GM21737 (cell line): ENCODE data around the gene CWC22.
"Not testable (repeated sequence)": the region's sequence is repeated elsewhere in the genome, so short reads cannot be mapped to it uniquely, and the experiment has no call there.

Experiments
- ATAC-seq: cut with Tn5 transposase; IDR thresholded peaks from one replicate; pipeline ENCODE4 v1.9.1; 2021; ENCODE audit warnings: mild to moderate bottlenecking, moderate library complexity; ENCODE audit not compliant: unreplicated experiment

The CWC22 gene

DNA sequence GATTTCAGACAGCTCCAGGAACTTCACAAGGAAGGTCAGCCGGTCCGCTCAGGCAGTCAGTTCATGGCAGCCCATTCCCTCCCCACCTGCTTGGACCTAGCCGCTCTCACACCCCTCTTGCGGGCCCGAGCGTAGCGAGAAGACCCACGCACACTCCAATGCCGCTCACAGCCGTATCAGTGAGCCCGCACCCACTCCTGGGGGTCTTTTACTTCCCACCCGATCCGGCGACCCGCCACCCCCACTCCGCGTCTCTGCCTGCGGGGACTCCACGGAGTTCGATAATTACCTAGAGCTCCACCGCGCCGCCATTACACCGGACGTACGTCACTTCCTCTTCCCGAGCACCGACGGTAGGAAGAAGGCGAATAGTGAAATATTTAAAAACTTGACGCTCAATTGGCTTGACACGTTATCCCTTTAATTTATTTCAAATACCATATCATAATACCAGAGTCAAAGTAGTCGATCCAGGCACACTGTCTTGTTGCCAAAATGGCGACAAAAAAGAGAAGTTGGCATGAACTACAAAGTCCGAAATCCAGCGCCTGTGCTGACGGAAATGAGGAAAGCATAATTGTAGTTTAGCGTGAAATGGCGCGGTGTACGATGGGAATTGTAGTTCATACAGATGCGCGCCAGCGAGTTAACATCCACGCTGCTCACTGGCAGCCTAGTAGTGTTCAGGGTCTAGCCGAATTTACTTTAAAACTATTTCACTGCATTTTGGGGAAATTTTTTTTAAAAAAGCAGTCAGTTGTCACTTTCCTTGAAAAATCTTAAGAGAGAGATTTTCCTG, at the start of gene CWC22:
TSS of gene CWC22 (minus strand) at position 517 of the 799 bp plus-strand sequence. CDS start 13,956 bp downstream, outside the sequence.
- peak; percentile 98 for ATAC-seq

DNA sequence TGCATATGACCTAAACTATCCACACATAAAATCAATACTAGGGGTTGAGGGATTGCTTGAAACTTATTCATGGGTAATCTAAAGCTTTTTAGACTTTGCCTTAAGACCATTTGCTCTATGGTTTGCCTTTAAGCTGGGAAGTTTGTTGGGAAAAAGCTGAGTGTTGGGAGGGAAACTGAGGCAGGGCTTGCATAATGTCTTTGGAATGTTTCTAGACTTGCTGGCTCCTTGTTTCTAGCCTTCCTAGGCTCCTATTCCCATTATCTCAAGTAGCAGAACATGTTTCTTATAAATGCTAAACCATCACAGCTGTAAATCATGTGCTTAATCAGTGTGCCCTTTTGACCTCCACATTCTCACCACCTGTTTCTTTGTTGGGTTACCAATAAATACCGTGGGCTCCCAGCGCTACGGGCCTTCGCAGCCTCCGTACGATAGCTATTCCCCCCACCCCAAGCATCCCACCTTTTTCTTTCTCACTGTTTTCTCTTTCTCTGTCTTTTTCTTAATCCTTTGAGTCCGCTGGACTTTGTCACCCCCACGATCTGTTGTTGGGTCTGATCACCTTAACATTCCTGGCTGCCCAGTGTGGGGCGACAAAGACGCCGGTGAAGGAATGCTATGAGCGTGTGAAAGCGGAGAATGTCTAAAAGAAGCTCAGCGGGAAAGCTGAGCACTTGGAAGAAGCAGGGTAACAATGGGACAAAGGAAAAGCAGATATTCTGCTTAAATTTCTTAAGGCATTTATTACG, 49.4 kb upstream of the CWC22 start:
- ATAC-seq: no peak

DNA sequence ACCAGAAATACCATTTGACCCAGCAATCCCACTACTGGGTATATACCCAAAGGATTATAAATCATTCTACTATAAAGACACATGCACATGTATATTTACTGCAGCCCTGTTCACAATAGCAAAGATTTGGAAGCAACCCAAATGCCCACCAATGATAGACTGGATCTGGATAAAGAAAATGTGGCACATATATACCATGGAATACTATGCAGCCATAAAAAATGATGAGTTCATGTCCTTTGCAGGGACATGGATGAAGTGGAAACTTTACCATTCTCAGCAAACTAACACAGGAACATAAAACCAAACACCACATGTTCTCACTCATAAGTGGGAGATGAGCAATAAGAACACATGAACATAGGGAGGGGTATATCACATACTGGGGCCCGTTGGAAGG, 47.5 kb upstream of the CWC22 start:
- ATAC-seq: not testable (repeated sequence)

DNA sequence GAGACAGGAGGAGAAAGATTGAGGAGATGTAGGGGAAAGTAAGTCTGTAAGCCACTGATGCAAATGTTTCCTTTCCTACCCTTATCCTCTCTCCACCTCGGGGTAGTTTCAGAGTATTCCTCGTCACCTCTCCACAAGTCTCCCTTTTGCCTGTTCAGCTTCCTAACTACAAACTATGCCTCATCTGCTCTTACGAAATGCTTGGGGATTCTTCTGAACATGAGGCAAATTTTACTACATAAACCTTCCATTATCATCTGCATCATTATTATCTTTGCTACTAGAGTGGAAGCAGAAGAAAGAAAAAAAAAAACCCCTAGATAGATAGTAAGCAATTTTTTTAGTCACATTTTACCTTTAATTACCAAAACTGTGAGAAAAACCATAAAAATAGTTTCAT, 43.1 kb upstream of the CWC22 start:
- no peak for ATAC-seq

DNA sequence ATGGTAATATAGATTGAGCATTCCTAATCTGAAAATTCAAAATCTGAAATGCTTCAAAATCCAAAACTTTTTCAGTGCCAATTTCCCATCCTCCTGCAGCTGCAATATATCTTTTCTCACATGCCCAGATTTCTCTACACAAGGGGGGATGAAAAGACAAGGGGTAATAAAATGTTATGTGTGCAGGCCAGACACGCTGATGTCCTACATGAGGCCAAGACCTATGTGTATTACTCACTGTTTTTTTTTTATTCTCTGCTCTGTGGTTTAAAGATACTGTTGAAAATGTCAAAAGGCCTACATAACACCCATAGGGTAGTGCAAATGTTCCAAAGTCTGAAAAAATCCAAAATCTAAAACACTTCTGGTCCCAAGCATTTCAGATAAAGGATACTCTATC, 41.2 kb upstream of the CWC22 start:
- ATAC-seq: no peak

DNA sequence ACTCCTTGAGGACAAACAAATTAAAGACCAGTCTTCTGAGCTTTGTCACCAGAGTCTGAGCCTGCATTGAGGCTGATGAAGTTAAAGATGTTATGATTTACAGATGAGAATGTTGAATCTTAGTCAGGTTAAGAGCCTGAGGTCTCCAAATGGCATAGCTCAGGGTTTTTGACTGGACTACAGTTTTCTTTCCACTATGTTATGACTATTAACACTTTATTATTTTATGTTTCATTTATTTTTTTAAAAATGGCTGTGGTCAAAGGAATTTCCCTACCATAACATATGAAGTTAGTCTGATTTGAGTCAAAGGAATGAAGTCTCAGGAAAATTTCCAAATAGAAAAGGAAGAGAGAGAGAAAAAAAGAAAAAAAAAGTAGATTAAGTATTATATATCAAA, 39.7 kb upstream of the CWC22 start:
- ATAC-seq: no peak

DNA sequence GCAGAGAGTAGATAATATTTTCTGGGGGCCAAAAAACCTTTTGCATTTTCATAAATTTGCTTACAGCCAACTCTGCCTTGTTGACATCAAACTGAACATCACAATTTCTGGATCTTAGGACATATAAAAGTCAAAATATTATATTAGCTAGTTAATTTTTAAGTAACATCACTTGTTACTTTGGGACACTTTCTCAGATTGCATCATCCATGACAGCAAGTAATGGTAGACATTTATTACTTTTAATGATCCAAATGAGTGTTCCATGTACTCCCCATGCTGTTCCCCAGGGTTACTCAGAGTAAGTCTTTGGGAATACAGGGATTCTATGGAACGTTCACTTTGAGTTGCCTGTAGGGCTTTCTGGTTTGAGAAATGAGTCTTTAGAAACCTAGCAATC, 39.1 kb upstream of the CWC22 start:
- no peak for ATAC-seq

DNA sequence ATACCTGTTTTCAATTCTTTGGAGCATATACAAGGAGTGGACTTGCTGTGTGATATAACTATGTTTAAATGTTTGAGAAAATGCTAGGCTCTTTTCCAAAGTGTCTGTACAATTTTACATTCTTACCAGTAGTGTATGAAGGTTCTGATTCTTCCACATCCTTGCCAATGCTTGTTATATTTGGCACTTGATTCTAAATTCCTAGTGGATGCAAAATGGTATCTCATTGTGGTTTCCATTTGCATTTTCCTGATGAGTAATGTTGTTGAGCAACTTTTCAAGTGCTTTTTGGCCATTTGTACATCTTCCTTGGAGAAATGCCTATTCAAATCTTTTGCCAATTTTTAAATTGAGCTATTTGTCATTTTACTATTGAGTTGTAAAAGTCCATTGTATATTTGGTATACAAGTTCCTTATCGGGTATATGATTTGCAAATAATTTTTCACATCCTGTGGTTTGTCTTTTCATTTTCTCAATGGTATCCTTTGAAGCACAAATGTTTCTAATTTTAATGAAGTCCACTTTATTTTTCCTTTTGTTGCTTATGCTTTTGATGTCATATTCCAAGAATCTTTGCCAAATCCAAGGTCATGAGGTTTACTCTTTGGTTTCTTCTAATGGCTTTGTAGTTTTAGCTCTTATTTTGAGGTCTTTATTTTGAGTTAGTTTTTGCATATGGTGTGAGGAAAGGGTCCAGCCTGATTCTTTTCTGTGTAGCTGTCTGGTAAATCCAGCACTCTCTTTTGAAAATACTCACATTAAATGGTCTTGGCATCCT, 33.2 kb upstream of the CWC22 start:
- ATAC-seq: no peak

DNA sequence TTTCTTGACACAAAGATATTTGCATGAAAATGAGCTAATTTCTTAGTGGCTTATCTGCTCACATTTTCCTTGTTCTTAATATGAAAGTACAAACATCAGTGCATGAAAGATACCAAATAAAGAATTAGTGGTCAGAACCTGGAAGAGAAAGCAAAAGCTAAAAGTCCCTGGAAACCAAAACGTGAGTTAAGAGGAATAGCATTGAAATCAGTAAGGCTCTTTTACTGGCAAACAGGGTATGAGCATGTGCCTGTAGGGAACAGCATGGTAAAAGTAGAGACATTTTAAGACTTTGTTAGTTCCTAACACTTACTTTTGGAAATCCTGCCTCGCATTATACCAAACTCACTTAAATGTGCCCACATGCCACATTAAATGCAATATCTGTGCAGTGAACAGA, 31.9 kb upstream of the CWC22 start:
- ATAC-seq: no peak

DNA sequence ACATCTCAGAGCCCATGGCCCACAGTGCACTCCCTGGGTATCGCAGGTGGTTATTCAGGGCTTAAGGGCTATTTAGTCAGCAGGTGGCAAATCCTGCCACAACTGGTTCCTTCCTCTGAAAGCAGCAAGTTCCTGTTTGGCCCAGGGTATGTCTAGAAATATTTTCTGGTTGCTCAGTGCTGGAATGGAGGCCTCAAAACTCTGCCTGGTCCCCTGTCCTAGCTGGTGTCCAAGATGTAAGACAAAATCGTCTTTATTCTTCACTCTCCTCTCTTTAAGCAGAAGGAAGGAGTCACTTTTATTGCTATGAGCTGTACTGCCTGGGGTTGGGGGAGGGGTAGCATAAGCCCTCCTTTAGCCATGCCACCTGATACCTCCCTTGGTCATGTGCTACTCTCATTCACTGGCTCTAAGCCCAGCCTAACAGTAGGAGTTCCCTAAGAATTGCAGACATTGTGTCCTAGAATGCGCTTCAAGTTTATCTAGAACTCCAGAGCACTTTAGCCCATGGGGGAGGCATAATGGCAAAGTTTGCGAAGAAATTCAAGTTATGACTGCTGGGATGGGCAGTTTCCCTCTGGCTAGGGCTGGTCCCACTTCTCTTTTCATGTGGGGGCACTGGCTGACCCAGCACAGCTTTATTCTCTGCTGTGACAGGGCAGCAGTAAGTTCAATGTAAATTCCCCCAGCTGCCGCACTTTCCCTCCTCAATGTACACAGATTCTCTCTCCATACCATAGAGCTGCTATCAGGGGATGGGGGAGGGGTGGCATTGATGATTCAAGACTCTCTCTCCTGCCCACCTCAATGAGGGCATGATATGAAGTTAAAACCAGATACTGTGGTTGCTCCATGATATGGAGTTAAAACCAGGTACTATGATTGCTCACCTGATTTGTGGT, 27.1 kb upstream of the CWC22 start:
- no peak for ATAC-seq

DNA sequence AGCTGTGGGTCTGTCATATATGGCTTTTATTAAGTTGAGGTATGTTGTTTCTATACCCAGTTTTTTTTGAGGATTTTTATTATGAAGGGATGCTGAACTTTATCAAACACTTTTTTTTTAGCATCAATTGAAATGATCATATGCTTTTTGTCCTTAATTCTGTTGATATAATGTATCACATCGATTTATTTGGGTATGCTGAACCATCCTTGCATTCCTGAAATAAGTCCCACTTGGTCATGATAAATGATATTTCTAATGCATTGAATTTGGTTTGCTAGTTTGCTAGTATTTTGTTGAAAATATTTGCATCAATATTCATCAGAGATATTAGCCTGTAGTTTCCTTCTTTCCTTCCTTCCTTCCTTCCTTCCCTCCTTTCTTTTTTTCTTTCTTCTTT, 22.5 kb upstream of the CWC22 start:
- ATAC-seq: no peak

DNA sequence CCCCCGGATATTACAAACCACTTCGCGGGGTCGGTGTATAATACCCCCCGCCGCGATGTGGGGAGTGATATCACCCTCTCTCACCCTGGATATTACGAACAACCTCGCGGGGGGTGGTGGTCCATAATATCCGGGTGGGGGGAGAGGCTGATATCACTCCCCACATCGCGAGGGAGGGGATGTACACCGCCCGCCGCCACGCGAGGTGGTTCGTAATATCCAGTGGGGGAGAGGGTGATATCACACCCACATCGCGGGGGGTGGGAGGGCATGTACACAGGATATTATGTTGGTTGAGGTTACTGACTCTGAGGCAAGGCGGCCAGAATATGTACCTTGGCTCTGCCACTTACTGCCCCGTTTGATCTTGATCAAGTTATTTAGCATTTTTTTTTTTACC, 14.8 kb upstream of the CWC22 start:
- ATAC-seq: no peak

DNA sequence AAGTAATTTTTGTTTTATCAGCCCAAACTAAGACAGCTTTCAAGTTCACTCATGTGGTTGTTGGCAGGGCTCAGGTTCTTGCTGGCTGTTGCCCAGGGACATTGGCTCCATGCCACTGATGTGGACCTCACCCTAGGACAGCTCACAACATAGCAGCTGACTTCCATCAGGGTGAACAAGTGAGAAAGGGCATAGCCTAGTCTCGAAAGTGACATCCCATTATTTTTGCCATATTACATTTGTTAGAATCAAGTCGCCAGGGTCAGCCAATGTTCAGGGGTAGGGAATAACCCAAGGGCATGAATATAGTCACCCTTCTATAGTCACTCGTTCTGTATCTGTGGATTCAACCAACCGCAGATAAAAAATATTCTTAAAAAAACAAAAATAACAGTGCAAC, 10.7 kb upstream of the CWC22 start:
- ATAC-seq: no peak

DNA sequence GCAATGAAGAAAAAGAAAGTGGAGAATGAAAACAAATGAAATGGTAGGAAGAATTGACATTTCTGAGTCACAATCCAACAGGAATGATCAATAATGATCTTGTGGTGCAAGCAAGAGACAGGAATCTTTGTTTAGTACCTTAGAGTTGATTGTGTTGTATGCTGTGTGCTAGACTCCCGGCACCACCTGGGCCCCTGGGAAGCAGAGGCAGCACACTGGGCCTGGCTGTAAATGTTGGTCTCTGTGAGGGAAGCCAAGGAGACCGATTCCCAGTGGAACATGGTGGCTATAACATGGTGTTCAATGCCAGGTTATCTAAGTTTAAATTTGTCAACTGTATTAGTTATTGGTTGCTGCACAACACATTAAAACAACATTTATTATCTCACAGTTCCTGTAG, 9.8 kb upstream of the CWC22 start:
- no peak for ATAC-seq

DNA sequence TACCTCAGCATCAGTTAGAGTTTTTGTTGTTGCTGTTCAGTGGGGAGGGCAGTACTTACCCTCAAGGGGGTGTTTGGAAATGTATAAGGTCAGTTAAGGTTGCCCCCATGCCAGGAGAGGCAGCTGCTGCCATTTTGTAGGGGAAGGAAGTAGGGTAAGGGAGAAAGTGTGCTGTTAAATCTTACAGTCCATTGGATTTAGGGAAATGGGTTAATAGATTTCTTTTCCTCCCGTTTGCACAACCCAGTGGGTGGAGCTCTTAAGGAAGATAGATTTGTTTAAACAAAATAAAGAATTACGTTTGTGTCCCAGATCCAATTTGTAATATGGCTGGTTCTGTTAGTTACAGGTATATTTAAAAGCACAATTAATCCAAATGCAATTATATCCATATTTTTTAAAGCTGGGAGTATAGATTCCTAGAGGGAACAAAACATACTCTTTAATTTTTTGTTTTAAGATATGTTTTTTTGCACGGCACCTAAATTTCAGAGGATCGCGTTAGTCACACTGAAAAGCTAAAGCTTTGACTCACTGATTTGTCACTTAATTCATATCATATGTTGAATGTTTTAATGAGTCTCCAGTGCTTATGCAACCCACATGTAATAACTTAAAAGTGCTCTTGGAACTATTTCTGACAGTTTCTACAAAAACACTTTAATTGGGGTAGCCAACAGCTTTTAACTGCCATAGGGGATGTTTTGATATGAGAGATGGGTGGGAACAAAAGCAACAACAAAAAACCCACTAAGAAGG, 9.0 kb upstream of the CWC22 start:
- ATAC-seq: no peak

DNA sequence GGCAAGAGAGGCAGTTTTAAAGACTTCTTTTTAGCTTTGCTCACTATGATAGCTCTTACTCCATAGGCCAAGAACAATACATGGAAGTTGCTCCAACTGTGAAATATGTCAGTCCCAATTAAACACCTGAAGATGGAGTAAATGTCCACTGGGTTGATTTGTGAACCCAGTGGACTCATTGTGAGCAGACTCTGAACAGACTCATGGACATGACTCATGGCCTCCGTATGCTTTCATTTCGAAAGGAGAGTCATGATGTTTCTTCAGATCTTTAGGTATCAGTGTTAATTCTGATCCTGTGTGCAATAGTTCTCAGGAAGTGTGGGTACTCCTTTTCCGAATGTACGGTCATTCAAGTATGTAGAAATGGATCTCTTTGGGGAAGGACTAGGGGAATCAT, 5.4 kb upstream of the CWC22 start:
- ATAC-seq: no peak

DNA sequence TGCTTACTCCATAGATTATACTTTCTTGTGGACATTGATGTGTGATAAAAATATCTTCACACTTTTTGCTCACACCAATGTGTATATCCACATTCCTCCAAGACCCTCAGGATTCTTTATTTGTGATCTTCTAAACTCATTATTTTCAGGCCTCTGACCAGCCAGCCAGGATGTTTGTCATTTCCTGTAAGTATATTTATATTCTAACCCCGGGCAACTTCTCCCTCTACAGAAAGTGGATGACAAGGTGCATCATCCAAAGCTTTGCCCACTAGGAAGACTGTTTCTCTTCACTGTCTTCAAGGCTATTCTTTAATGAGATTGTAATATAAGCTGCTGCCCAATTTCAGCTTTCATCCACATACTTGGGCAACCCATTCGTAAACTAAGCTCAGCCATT, 3.6 kb upstream of the CWC22 start:
- ATAC-seq: no peak

DNA sequence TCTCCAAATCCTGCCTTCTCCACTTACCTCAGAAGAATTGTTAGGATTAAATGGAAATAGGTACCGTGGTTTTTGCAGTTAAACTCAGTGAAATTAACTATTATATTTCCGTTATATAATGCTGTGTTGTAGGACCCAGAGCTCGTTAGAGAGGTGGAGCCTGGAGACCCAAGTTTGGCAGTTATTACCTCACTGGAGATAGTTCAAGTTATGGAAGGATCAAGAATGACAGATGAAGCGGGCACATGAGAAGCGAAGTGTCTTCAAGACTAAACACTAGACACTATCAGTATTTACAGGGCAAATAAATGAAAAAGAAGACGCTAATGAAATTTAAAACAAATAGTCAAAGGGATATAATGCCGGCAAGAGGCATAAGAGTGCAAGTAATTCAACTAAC, 866 bp downstream of the CWC22 start:
- no peak for ATAC-seq

DNA sequence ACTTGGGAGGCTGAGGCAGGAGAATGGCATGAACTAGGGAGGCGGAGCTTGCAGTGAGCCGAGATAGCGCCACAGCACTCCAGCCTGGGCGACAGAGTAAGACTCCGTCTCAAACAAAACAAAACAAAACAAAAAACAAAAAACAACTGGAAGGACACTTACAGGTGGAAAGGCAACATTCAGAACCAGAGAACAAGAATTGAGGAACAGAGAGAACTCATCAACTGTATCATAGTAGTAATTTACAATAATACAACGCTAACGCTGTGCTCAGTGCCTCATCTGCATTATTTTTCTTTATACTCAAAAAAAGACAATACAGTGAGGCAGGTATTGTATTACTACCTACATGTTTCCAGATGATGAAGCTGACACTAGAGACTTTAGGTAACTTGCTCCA, 1.6 kb downstream of the CWC22 start:
- ATAC-seq: not testable (repeated sequence)

DNA sequence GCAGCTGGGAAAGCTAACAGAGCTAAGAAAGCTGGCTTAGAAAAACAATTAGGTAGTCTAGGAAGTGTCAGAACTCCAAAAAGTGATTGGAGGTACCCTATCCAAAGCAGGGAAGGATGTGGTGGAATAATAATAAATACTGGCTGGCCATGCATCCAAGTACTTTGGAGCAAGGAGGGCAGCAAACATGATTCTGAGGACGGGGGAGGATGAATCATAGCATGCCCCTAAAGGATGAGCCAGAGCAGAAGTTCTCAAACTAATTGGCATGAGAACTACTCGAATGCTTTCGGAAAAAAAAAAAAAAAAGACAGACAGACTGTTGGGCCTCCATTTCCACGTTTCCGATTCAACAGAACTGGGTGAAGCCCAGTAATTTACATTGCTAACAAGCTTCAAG, 2.4 kb downstream of the CWC22 start:
- ATAC-seq: no peak
